C4-2B (cell line): ENCODE measurements around the gene NFYA.

ENCODE experiments used
- ZFX ChIP-seq: fragments of 450-650 bp; IDR thresholded peaks from 2 replicates; pipeline ENCODE4 v1.6.1; 2017
- TF ChIP-seq, protein P1 (sequence below): fragments of 450-650 bp; conservative IDR thresholded peaks from 2 replicates; pipeline ENCODE4 v1.5.1; 2017; ENCODE audit warnings: mild to moderate bottlenecking

- TF ChIP-seq, protein P1, sequence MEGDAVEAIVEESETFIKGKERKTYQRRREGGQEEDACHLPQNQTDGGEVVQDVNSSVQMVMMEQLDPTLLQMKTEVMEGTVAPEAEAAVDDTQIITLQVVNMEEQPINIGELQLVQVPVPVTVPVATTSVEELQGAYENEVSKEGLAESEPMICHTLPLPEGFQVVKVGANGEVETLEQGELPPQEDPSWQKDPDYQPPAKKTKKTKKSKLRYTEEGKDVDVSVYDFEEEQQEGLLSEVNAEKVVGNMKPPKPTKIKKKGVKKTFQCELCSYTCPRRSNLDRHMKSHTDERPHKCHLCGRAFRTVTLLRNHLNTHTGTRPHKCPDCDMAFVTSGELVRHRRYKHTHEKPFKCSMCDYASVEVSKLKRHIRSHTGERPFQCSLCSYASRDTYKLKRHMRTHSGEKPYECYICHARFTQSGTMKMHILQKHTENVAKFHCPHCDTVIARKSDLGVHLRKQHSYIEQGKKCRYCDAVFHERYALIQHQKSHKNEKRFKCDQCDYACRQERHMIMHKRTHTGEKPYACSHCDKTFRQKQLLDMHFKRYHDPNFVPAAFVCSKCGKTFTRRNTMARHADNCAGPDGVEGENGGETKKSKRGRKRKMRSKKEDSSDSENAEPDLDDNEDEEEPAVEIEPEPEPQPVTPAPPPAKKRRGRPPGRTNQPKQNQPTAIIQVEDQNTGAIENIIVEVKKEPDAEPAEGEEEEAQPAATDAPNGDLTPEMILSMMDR, result no peak
- no peak for TF ChIP-seq ZFX
Measured at GRCh38 chr6:41136911-41137310, 64.1 kb downstream of the NFYA start.
